GM23248 (cell line): Measurements from ENCODE around the gene SLC5A6. TPM values are rescaled to one million over a fixed set of nuclear protein-coding genes. Genes with fewer than 3 reads are reported as not detected.

ENCODE experiments used
- DNase-seq: peaks from one replicate; pipeline ENCODE4 v3.0.0-alpha.2; 2015
- H2AFZ ChIP-seq: fragments of 200-600 bp; sonication (generic); 2 replicates; pipeline ENCODE4 v1.6.1; 2016; ENCODE audit warnings: antibody characterized with exemption
- H3F3A ChIP-seq: fragments of 200-600 bp; sonication (generic); 2 replicates; pipeline ENCODE4 v1.6.1; 2016; ENCODE audit warnings: mild to moderate bottlenecking, antibody characterized with exemption, mixed run types; ENCODE audit not compliant: insufficient read depth
- H3K27ac ChIP-seq: fragments of 200-600 bp; sonication (generic); 2 replicates; pipeline ENCODE4 v1.5.1; 2016; ENCODE audit warnings: mild to moderate bottlenecking
- H3K27me3 ChIP-seq: fragments of 200-600 bp; sonication (generic); replicated peaks from 2 replicates; pipeline ENCODE4 v1.6.1; 2016; ENCODE audit warnings: mild to moderate bottlenecking; ENCODE audit not compliant: insufficient read depth
- H3K36me3 ChIP-seq: fragments of 200-600 bp; sonication (generic); 2 replicates; pipeline ENCODE4 v1.6.1; 2016; ENCODE audit warnings: low read depth, mild to moderate bottlenecking
- H3K4me1 ChIP-seq: fragments of 200-600 bp; sonication (generic); 2 replicates; pipeline ENCODE4 v1.6.1; 2016; ENCODE audit warnings: mild to moderate bottlenecking; ENCODE audit not compliant: insufficient read depth
- H3K4me2 ChIP-seq: fragments of 200-600 bp; sonication (generic); one replicate; pipeline ENCODE4 v1.6.1; 2016; ENCODE audit warnings: mild to moderate bottlenecking; ENCODE audit not compliant: unreplicated experiment
- H3K4me3 ChIP-seq: fragments of 200-600 bp; sonication (generic); 2 replicates; pipeline ENCODE4 v1.5.1; 2016; ENCODE audit warnings: mild to moderate bottlenecking
- H3K79me2 ChIP-seq: fragments of 200-600 bp; sonication (generic); 2 replicates; pipeline ENCODE4 v1.6.1; 2016; ENCODE audit warnings: mild to moderate bottlenecking; ENCODE audit not compliant: insufficient read depth
- H3K9ac ChIP-seq: fragments of 200-600 bp; sonication (generic); 2 replicates; pipeline ENCODE4 v1.6.1; 2016; ENCODE audit warnings: mild to moderate bottlenecking
- H3K9me2 ChIP-seq: fragments of 200-600 bp; sonication (generic); 2 replicates; pipeline ENCODE4 v1.6.1; 2016; ENCODE audit warnings: mixed run types, mild to moderate bottlenecking, moderate library complexity; ENCODE audit not compliant: insufficient read depth
- H3K9me3 ChIP-seq: fragments of 200-600 bp; sonication (generic); one replicate; pipeline ENCODE4 v1.6.1; 2017; ENCODE audit warnings: low read depth
- H4K20me1 ChIP-seq: fragments of 200-600 bp; sonication (generic); 2 replicates; pipeline ENCODE4 v1.6.0; 2016; ENCODE audit not compliant: insufficient read depth
- EZH2 ChIP-seq: fragments of 200-600 bp; sonication (generic); IDR thresholded peaks from 2 replicates; pipeline ENCODE4 v1.6.1; 2018; ENCODE audit warnings: antibody characterized with exemption, mild to moderate bottlenecking; ENCODE audit not compliant: insufficient read depth, poor library complexity, severe bottlenecking
- EZH2phosphoT487 ChIP-seq: fragments of 200-600 bp; sonication (generic); IDR thresholded peaks from 2 replicates; pipeline ENCODE4 v1.6.1; 2018; ENCODE audit warnings: antibody characterized with exemption, moderate library complexity, mild to moderate bottlenecking, low read depth; ENCODE audit not compliant: insufficient read depth
- WGBS, 2 experiments: methylation state at CpG; one replicate each; pipeline ENCODE4 v1.1.6; 2015 to 2017; ENCODE audit warnings: low lambda C conversion rate in 2 of 2, low coverage in 1 of 2; ENCODE audit errors: missing lambda C conversion rate in 2 of 2; 5-methylcytosine and 5-hydroxymethylcytosine counted together
- in situ Hi-C: fragments of 300-500 bp; cut with MboI; formaldehyde crosslinking; loops from 2 replicates; pipeline ENCODE4 v1.15.0; 2020
- polyA plus RNA-seq: library from polyadenylated mRNA; unstranded; fragments of >200 nt; fragmentation: Nextera tagmentation; extraction: Ambion mirVana; gene quantifications from 2 replicates; pipeline ENCODE4 v1.2.1, GENCODE V29; 2016
- total RNA-seq: library from RNA; depleted of rRNA; stranded (reverse); fragments of >200 nt; shearing (Covaris generic); gene quantifications from 2 replicates; pipeline ENCODE4 v1.2.3, GENCODE V29; 2014

The SLC5A6 gene
- total and polyA plus RNA-seq, 2 experiments from 2014 or later = 9.4 to 13.5 TPM

- H2AFZ ChIP-seq = no peak overlapping the region
- no peaks in the 10 kb centered on the region for H3K9me3 ChIP-seq
- H3F3A ChIP-seq = peaks cover 7% of the 10 kb centered on the region; the same call in 1 of the 2 replicates
- H3K36me3 ChIP-seq = no peaks in the 10 kb centered on the region
- no peak overlapping the region for H3K9ac ChIP-seq
- no peak overlapping the region for H3K4me3 ChIP-seq
- TF ChIP-seq EZH2 (no peak), EZH2phosphoT487 (no peak)
- H3K4me1 ChIP-seq = peaks cover 10% of the 10 kb centered on the region
- in situ Hi-C loops = no loop called here
- peaks cover 13% of the 10 kb centered on the region for H3K27me3 ChIP-seq
- WGBS, 2 experiments = 25 to 31% methylated on average over 1 of the region's 1 CpG
- no peak overlapping the region for H3K27ac ChIP-seq
- no peaks in the 10 kb centered on the region for H4K20me1 ChIP-seq
- H3K79me2 ChIP-seq = no peaks in the 10 kb centered on the region
- no peak overlapping the region for H3K4me2 ChIP-seq
- DNase-seq = peak; percentile 83
- no peaks in the 10 kb centered on the region for H3K9me2 ChIP-seq
Measured at GRCh38 chr2:27255660-27256059, 43.6 kb upstream of the SLC5A6 start.

DNA sequence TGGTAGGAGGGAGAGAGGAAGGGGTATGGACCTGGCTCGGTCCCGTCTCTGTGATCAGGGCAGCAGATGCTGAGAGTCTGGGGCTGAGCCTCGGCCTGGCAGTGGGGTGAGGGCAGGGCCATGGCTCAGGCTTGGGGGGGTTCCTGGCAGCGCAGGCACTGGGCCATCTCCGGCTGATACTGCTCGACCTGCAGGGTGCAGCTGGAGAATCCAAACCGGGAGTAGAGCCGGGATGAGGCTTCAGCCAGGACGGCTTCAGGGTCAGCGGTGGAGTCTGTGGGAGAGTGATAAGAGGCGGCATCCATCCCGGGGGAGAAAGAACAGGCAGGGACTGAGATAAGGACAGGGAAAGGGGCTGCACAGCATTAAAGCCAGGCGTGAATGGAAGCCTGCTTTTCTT is 43.1 kb upstream of the SLC5A6 start:
- H4K20me1 ChIP-seq = no peaks in the 10 kb centered on the region
- no peaks in the 10 kb centered on the region for H3K9me3 ChIP-seq
- H3K4me2 ChIP-seq = no peak overlapping the region
- H3K4me3 ChIP-seq = no peak overlapping the region
- in situ Hi-C loops = no loop called here
- H3K9ac ChIP-seq = no peak overlapping the region
- H3K79me2 ChIP-seq = no peaks in the 10 kb centered on the region
- DNase-seq = no peak
- H3K27me3 ChIP-seq = peaks cover 9% of the 10 kb centered on the region
- no peak overlapping the region for H3K27ac ChIP-seq
- no peak overlapping the region for H2AFZ ChIP-seq
- WGBS, 2 experiments = 49 to 51% methylated on average over 13 of the region's 13 CpGs
- H3K9me2 ChIP-seq = no peaks in the 10 kb centered on the region
- H3F3A ChIP-seq = peaks cover 7% of the 10 kb centered on the region; the same call in 1 of the 2 replicates
- H3K36me3 ChIP-seq = no peaks in the 10 kb centered on the region
- TF ChIP-seq EZH2phosphoT487 (no peak), EZH2 (no peak)
- peaks cover 10% of the 10 kb centered on the region for H3K4me1 ChIP-seq

DNA sequence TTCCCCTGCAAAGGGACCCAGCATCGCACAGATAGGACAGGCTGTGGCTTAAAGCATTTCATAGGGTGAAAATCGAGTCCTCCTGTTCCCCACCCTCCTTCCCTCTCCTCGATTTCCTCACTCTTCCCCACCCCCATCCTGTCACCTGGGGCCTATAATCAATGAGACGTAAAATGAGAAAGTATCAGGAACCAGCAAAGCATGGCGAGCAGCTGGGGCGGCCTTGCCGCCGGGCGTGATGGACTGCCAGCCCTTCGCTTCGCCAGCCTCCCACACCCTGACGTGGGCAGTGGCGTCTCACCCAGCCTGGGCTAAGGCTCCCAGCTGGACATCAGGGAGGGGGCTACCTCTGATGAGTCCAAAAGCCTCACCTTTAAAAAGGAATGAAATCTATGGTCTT is 39.7 kb upstream of the SLC5A6 start:
- 70 to 71% methylated on average over 13 of the region's 13 CpGs for WGBS, 2 experiments
- Histone ChIP-seq H3K27ac (no peak overlapping the region), H4K20me1 (no peaks in the 10 kb centered on the region), H3K36me3 (no peaks in the 10 kb centered on the region), H3K4me2 (no peak overlapping the region), H3K4me1 (peaks cover 10% of the 10 kb centered on the region), H3K4me3 (no peak overlapping the region), H3K9ac (no peak overlapping the region), H2AFZ (no peak overlapping the region), H3K27me3 (no peaks in the 10 kb centered on the region; the same call in 1 of the 2 replicates), H3K9me2 (no peaks in the 10 kb centered on the region), H3F3A (peaks cover 7% of the 10 kb centered on the region; the same call in 1 of the 2 replicates), H3K9me3 (no peaks in the 10 kb centered on the region), H3K79me2 (no peaks in the 10 kb centered on the region)
- TF ChIP-seq EZH2 = no peak
- TF ChIP-seq EZH2phosphoT487 = no peak
- in situ Hi-C loops = no loop called here
- no peak for DNase-seq

- H3K27me3 ChIP-seq = no peaks in the 10 kb centered on the region; the same call in 1 of the 2 replicates
- H3K4me1 ChIP-seq = peaks cover 8% of the 10 kb centered on the region
- no peaks in the 10 kb centered on the region for H3K79me2 ChIP-seq
- no peak for DNase-seq
- H3K9ac ChIP-seq = no peak overlapping the region
- H3K27ac ChIP-seq = no peak overlapping the region
- H3F3A ChIP-seq = peaks cover 4% of the 10 kb centered on the region; the same call in 1 of the 2 replicates
- no peak overlapping the region for H3K4me3 ChIP-seq
- 52 to 62% methylated on average over 11 to 13 of the region's 13 CpGs for WGBS, 2 experiments
- no peaks in the 10 kb centered on the region for H3K9me3 ChIP-seq
- no peak for TF ChIP-seq EZH2phosphoT487
- no peak for TF ChIP-seq EZH2
- in situ Hi-C loops = no loop called here
- H3K4me2 ChIP-seq = no peak overlapping the region
- H4K20me1 ChIP-seq = no peaks in the 10 kb centered on the region
- no peaks in the 10 kb centered on the region for H3K9me2 ChIP-seq
- H2AFZ ChIP-seq = no peak overlapping the region
- H3K36me3 ChIP-seq = no peaks in the 10 kb centered on the region
Measured at GRCh38 chr2:27250652-27251379, 38.7 kb upstream of the SLC5A6 start.
